CD4-positive, alpha-beta T cell treated with Interleukin-6 at 100 ng/mL for 8 hours (primary cell): ENCODE measurements around the gene PGA4.
"Not testable (repeated sequence)": the region's sequence is repeated elsewhere in the genome, so short reads cannot be mapped to it uniquely, and the experiment has no call there.

Experiments
- DNase-seq: peaks from one replicate; pipeline ENCODE4 v3.0.0-alpha.2; 2020; ENCODE audit warnings: mixed read lengths, low spot score

Gene PGA4

GRCh38 chr11:61204502-61205059 is 17.6 kb upstream of the PGA4 start:
- DNase-seq = not testable (repeated sequence)

- DNase-seq = not testable (repeated sequence)
These were observed 14.4 kb upstream of the PGA4 start for GRCh38 chr11:61207636-61208310.

GRCh38 chr11:61210629-61211028 is 11.5 kb upstream of the PGA4 start:
- not testable (repeated sequence) for DNase-seq

GRCh38 chr11:61211327-61211952 is 10.7 kb upstream of the PGA4 start:
- not testable (repeated sequence) for DNase-seq

GRCh38 chr11:61212202-61212601 is 9.9 kb upstream of the PGA4 start:
- not testable (repeated sequence) for DNase-seq

- not testable (repeated sequence) for DNase-seq
These were observed 8.3 kb upstream of the PGA4 start for GRCh38 chr11:61213711-61214324.

- DNase-seq = not testable (repeated sequence)
These were observed 3.8 kb upstream of the PGA4 start for GRCh38 chr11:61218306-61218705.

GRCh38 chr11:61219016-61219415 is 3.1 kb upstream of the PGA4 start:
- DNase-seq = not testable (repeated sequence)

- DNase-seq = not testable (repeated sequence)
These were observed 545 bp downstream of the PGA4 start for GRCh38 chr11:61222692-61223091.

- not testable (repeated sequence) for DNase-seq
These were observed 4.5 kb downstream of the PGA4 start for GRCh38 chr11:61226457-61227137.

- not testable (repeated sequence) for DNase-seq
These were observed 7.3 kb downstream of the PGA4 start for GRCh38 chr11:61229458-61229857.

- DNase-seq = not testable (repeated sequence)
These were observed 8.9 kb downstream of the PGA4 start for GRCh38 chr11:61231033-61231432.

- DNase-seq = not testable (repeated sequence)
These were observed 9.4 kb downstream of the PGA4 start for GRCh38 chr11:61231585-61231984.

GRCh38 chr11:61232548-61233145 is 10.5 kb downstream of the PGA4 start:
- not testable (repeated sequence) for DNase-seq

- not testable (repeated sequence) for DNase-seq
These were observed 15.0 kb downstream of the PGA4 start for GRCh38 chr11:61237130-61237529.

- DNase-seq = not testable (repeated sequence)
These were observed 18.1 kb downstream of the PGA4 start for GRCh38 chr11:61240288-61240687.

GRCh38 chr11:61240875-61241274 is 18.7 kb downstream of the PGA4 start, which contains the start of gene PGA5:
PGA5 (plus strand) TSS chr11:61241175; CDS start chr11:61241227, 52 bp downstream.
- DNase-seq = not testable (repeated sequence)

- DNase-seq = not testable (repeated sequence)
These were observed 19.4 kb downstream of the PGA4 start for GRCh38 chr11:61241526-61241925.

GRCh38 chr11:61245284-61245964 is 23.3 kb downstream of the PGA4 start:
- not testable (repeated sequence) for DNase-seq

GRCh38 chr11:61248071-61248470 is 25.9 kb downstream of the PGA4 start:
- not testable (repeated sequence) for DNase-seq

- DNase-seq = not testable (repeated sequence)
These were observed 27.1 kb downstream of the PGA4 start for GRCh38 chr11:61249201-61249600.
